HG03175 (cell line): ENCODE data around the gene PGK1.
"Not testable (repeated sequence)": the region's sequence is repeated elsewhere in the genome, so short reads cannot be mapped to it uniquely, and the experiment has no call there.

Experiments
- ATAC-seq: cut with Tn5 transposase; IDR thresholded peaks from one replicate; pipeline ENCODE4 v1.9.1; 2021; ENCODE audit warnings: mild to moderate bottlenecking, moderate library complexity; ENCODE audit not compliant: unreplicated experiment

Gene PGK1

GRCh38 chrX:78103623-78104446, at the start of gene PGK1:
TSS of gene PGK1 (plus strand) at chrX:78104248. CDS start at chrX:78104341, 93 bp downstream.
- peak; percentile 96 for ATAC-seq

- no peak for ATAC-seq
These were observed 40.4 kb upstream of the PGK1 start for GRCh38 chrX:78063687-78064086.

GRCh38 chrX:78064152-78064551, 39.9 kb upstream of the PGK1 start:
- ATAC-seq: no peak

- peak; percentile 81 for ATAC-seq
These were observed 39.1 kb upstream of the PGK1 start for GRCh38 chrX:78064698-78065601.

GRCh38 chrX:78066110-78066509, 37.9 kb upstream of the PGK1 start:
- no peak for ATAC-seq

GRCh38 chrX:78071331-78071730, 32.7 kb upstream of the PGK1 start:
- no peak for ATAC-seq

GRCh38 chrX:78073147-78074077, 30.6 kb upstream of the PGK1 start:
- not testable (repeated sequence) for ATAC-seq

GRCh38 chrX:78074088-78074487, 30.0 kb upstream of the PGK1 start:
- ATAC-seq: no peak

GRCh38 chrX:78075787-78076389, 28.2 kb upstream of the PGK1 start:
- ATAC-seq: no peak

GRCh38 chrX:78081413-78081812, 22.6 kb upstream of the PGK1 start:
- not testable (repeated sequence) for ATAC-seq

GRCh38 chrX:78092296-78092695, 11.8 kb upstream of the PGK1 start:
- ATAC-seq: peak; percentile 74

- ATAC-seq: no peak
These were observed 5.9 kb upstream of the PGK1 start for GRCh38 chrX:78098108-78098507.

GRCh38 chrX:78102091-78102490, 2.0 kb upstream of the PGK1 start:
- no peak for ATAC-seq

- ATAC-seq: no peak
These were observed 936 bp upstream of the PGK1 start for GRCh38 chrX:78103001-78103622.

- ATAC-seq: peak; percentile 34
These were observed 564 bp downstream of the PGK1 start for GRCh38 chrX:78104447-78105176.

GRCh38 chrX:78105944-78106650, 2.0 kb downstream of the PGK1 start:
- no peak for ATAC-seq

- ATAC-seq: no peak
These were observed 2.6 kb downstream of the PGK1 start for GRCh38 chrX:78106651-78106986.

- no peak for ATAC-seq
These were observed 5.4 kb downstream of the PGK1 start for GRCh38 chrX:78109458-78109857.
